Uterus (tissue), 2 donors: ENCODE measurements around the gene BBS9.

ENCODE experiments used
- POLR2A ChIP-seq, 2 donors: fragments of 450-650 bp; IDR thresholded peaks; one replicate each; pipeline ENCODE4 v1.6.1; 2016; ENCODE audit warnings: antibody characterized with exemption in 2 of 2, mild to moderate bottlenecking in 1 of 2, moderate library complexity in 1 of 2
- TF ChIP-seq, protein P1 (sequence below), 4 experiments: fragments of 200-600 bp in 2 of 4; fragments of 450-650 bp in 2 of 4; sonication (generic) in 2 of 4; IDR thresholded peaks; one replicate each; pipeline ENCODE4 v1.5.1; 2016 to 2019; ENCODE audit warnings: antibody characterized with exemption in 4 of 4, mild to moderate bottlenecking in 2 of 4, moderate library complexity in 1 of 4

DNA sequence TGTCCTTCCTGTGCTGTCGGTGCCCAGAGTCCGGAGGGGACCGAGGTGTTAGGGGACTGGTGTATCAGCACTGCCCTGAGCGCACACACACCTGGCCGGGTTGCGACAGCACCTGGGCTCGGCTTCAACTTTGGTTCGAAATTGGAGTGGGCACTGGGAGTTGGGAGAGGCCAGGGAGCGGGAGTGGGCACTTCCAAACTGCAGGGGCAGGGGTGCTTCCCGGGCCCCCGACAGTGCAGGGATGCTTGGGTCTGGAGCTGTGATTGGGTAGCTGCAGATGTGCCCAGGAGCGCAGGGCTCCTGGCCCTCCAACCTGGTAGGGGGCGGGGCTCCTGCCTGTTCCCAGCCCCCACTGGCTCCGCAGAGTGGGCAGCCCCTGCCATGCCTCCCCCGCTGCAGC is 7.7 kb downstream of the BBS9 start:
- TF ChIP-seq, protein P1, sequence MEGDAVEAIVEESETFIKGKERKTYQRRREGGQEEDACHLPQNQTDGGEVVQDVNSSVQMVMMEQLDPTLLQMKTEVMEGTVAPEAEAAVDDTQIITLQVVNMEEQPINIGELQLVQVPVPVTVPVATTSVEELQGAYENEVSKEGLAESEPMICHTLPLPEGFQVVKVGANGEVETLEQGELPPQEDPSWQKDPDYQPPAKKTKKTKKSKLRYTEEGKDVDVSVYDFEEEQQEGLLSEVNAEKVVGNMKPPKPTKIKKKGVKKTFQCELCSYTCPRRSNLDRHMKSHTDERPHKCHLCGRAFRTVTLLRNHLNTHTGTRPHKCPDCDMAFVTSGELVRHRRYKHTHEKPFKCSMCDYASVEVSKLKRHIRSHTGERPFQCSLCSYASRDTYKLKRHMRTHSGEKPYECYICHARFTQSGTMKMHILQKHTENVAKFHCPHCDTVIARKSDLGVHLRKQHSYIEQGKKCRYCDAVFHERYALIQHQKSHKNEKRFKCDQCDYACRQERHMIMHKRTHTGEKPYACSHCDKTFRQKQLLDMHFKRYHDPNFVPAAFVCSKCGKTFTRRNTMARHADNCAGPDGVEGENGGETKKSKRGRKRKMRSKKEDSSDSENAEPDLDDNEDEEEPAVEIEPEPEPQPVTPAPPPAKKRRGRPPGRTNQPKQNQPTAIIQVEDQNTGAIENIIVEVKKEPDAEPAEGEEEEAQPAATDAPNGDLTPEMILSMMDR (IDR thresholded peaks at IDR 0.05), result no peak
- TF ChIP-seq POLR2A (IDR thresholded peaks at IDR 0.05), result no peak
